ENCODE data around the gene RAVER1. TPM values are rescaled to one million over a fixed set of nuclear protein-coding genes. Genes with fewer than 3 reads are reported as not detected.

The RAVER1 gene
- total RNA-seq, 2 experiments from 2014 or later: 69.3 to 75.6 TPM

DNA sequence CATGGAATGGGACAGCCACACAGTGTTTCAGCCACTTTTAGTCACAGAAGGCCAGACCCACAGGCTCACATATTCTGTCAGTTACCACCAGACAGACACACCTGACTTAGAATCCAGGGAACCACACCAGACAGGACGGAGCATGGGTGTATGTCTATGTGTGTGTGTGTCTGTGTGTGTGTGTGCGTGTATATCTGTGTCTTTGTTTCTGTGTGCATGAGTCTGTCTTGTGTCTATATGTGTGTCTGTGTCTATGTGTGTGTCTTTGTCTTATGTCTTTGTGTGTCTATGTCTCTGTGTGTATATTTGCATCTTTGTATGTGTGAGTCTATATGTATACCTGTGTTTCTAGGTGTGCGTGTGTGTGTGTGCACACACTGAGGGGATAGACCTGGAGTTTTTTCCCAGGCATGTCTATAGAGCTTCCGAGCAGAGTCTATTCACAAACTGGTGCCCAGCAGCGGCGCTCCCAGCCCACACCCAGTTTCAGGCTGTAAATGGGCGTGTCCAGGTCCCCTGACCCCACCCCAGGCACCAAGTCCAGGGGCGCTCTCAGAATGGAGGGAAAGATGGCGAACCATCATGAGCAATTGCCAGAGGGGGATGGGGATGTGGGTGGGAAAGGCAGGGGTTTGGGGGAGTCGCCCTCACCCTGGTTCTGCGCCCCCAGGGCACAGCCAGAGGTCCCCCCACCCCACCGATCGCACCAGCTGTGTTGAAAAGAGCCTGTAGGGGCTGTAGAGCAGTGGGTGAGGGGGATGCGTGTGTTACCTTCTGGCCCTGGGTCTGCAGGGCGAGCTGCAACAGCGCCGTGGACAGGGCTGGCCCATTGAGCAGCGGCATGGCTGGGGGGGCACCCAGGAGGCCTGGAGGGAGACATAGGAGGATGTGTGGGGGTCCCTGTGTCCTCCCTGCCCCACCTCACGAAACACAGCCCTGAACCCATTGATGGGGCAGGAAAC lies 11.2 kb downstream of the RAVER1 start:
- Mint-ChIP-seq H3K4me1 (no peaks in the 10 kb centered on the region), H3K4me3 (no peak overlapping the region), H3K9me3 (no peaks in the 10 kb centered on the region), H3K27me3 (no peaks in the 10 kb centered on the region), H3K36me3 (ENCODE audit: low read depth) (peaks cover 22% of the 10 kb centered on the region), H3K27ac (no peak overlapping the region)
- POLR2A ChIA-PET: no interaction called here
- no peak for DNase-seq
- CTCF ChIA-PET: interaction anchor here (2.3 kb wide), 1 partner anchor 11 kb away, joined by 7 read pairs; no protein-coding TSS in a partner anchor

- no peak for DNase-seq
- Mint-ChIP-seq H3K27me3 (no peaks in the 10 kb centered on the region), H3K36me3 (ENCODE audit: low read depth) (peaks cover 22% of the 10 kb centered on the region), H3K4me3 (no peak overlapping the region), H3K27ac (no peak overlapping the region), H3K9me3 (no peaks in the 10 kb centered on the region), H3K4me1 (peaks cover 2% of the 10 kb centered on the region)
- CTCF ChIA-PET: interaction anchor here (0.6 to 2.3 kb wide), 3 partner anchors 10 to 1857 kb away, joined by 3 to 7 read pairs (median 4); no protein-coding TSS in a partner anchor
- POLR2A ChIA-PET: no interaction called here
Observed at GRCh38 chr19:10321417-10321797, 11.9 kb downstream of the RAVER1 start.

- H3K27ac Mint-ChIP-seq: no peak overlapping the region
- no peaks in the 10 kb centered on the region for H3K27me3 Mint-ChIP-seq
- ChIA-PET POLR2A (interaction anchor here (0.6 kb wide), 1 partner anchor 35 kb away, joined by 3 read pairs; no protein-coding TSS in a partner anchor), CTCF (interaction anchor here (0.6 to 2.3 kb wide), 5 partner anchors 10 to 1858 kb away, joined by 3 to 7 read pairs (median 4); partner anchors contain the start of gene ICAM1)
- H3K4me3 Mint-ChIP-seq: no peak overlapping the region
- no peaks in the 10 kb centered on the region for H3K9me3 Mint-ChIP-seq
- peaks cover 27% of the 10 kb centered on the region for H3K36me3 Mint-ChIP-seq (ENCODE audit: low read depth)
- H3K4me1 Mint-ChIP-seq: peaks cover 8% of the 10 kb centered on the region
- no peak for DNase-seq
Observed at GRCh38 chr19:10320602-10321416, 12.5 kb downstream of the RAVER1 start.

DNA sequence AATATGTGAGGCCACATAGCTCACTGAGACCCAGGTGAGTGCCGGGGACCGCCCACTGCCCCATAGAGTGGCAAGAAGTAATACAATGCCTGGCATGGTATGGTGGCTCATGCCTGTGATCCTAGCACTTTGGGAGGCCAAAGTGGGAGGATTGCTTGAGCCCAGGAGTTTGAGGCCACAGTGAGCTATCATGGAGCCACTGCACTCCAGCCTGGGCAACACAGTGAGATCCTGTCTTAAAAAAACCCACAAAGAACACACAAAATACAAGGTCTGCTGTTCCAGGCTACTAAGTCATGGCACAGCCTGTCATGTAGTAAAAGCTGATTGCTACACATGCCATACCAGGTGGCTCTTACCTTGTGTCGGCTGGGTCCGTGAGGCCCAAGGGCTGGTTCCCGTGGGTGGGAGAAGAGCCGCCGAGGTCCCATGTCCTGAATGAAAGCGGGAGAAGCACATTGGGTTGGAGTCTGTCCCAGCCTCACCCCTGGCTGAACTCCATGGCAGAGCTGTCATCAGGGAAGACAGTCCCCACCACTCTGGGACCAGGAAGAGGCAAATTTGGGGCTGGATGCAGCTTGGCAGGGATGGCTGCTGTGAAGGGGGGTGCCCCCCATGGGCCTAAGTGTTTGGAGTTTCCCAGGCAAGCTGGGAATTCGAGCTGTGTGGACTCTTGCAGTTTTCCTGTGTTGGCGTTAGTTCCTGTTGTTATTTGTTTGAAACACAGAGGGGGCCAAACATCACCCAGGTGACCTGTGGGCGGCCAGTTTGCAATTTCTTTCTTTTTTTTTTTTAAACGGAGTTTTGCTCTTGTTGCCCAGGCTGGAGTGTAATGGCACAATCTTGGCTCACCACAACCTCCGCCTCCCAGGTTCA lies 14.3 kb downstream of the RAVER1 start:
- Mint-ChIP-seq H3K27ac (no peak overlapping the region), H3K4me1 (peaks cover 19% of the 10 kb centered on the region), H3K36me3 (ENCODE audit: low read depth) (peaks cover 21% of the 10 kb centered on the region), H3K4me3 (no peak overlapping the region), H3K27me3 (no peaks in the 10 kb centered on the region), H3K9me3 (no peaks in the 10 kb centered on the region)
- CTCF ChIA-PET: interaction anchor here (0.9 to 1.9 kb wide), 4 partner anchors 15 to 109 kb away, joined by 3 to 4 read pairs (median 4); partner anchors contain the start of gene RAVER1
- no peak for DNase-seq
- POLR2A ChIA-PET: no interaction called here

DNA sequence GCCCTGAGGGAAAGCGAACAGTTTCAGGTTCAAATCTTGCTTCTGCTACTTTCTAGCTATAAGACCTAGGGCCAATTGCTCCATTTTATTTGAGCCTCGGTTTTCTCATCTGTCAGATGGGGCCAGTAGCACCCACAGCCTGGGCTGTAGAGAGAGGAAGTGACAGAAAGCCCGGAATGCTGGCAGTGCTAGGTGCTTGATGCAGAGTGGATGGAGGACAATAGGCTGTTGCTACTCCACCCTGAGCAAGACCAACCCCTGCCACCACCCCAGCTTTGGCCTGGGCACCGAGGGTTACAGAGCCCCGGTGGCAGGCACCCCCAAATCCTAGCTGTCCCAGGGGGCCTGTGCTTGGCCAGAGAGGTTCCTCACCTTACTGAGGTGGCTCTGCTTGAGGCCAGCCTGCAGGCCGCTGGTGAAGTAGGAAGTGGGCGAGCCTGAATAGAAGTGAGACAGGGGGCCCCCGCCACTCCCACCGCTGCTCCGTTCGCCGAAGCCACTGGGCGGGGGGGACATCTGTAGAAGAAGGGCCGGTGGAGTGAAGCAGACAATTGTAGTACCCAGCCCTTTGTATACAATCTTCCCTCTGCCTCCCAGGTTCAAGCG lies 15.4 kb downstream of the RAVER1 start:
- ChIA-PET CTCF (interaction anchor here (0.7 to 1.9 kb wide), 4 partner anchors 12 to 73 kb away, joined by 3 to 4 read pairs (median 4); partner anchors contain the start of gene RAVER1), POLR2A (interaction anchor here (0.7 kb wide), 1 partner anchor 9 kb away, joined by 7 read pairs; no protein-coding TSS in a partner anchor)
- Mint-ChIP-seq H3K4me3 (no peak overlapping the region), H3K36me3 (ENCODE audit: low read depth) (peaks cover 21% of the 10 kb centered on the region), H3K27me3 (no peaks in the 10 kb centered on the region), H3K9me3 (no peaks in the 10 kb centered on the region), H3K27ac (no peak overlapping the region), H3K4me1 (peaks cover 19% of the 10 kb centered on the region)
- DNase-seq: no peak

DNA sequence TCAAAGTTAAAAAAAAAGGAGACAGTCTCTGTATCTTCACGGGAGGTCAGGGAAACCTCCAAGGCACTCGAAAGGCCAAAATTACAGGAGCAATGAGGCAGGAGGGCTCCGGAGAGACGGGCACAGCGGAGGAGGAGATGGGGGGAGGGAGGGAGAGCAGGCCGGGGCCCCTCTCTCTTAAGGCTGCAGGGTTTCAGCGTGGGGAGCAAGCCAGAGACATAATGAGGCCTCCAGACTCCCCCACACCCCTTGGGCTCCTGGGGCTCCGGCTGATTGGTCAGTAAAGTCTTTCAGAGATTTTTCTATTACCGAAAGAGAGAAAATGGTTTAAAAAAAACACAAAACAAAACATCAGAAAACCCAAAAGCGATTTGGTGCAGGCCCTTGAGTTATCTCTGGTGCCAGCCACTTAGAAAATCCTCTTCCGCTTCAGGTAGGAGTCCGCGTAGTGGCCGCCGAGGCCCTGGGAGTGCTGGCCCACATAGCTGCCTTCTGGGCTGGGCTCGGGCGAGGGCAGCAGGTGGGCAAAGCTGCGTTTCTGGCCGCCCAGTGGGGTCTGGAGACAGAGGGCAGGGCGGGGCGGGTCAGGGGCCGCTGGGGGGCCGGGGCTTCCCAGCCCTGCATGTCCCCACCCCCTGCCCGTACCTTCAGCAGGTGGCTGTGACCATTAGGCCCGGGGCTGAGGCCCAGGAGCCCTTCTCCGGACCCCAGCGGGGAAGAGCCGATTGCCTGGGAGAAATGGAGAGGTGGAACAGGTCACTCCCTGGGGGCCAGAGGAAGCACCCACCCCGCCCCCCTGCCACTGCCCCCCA lies 16.1 kb downstream of the RAVER1 start:
- ChIA-PET CTCF (interaction anchor here (0.7 to 1.9 kb wide), 4 partner anchors 7 to 99 kb away, joined by 3 to 4 read pairs (median 3); no protein-coding TSS in a partner anchor), POLR2A (interaction anchor here (0.7 kb wide), 1 partner anchor 9 kb away, joined by 7 read pairs; no protein-coding TSS in a partner anchor)
- no peak overlapping the region for H3K27ac Mint-ChIP-seq
- peaks cover 21% of the 10 kb centered on the region for H3K36me3 Mint-ChIP-seq (ENCODE audit: low read depth)
- DNase-seq: no peak
- no peaks in the 10 kb centered on the region for H3K9me3 Mint-ChIP-seq
- H3K4me3 Mint-ChIP-seq: no peak overlapping the region
- no peaks in the 10 kb centered on the region for H3K27me3 Mint-ChIP-seq
- H3K4me1 Mint-ChIP-seq: peaks cover 19% of the 10 kb centered on the region

- ChIA-PET CTCF (interaction anchor here (0.6 to 1.2 kb wide), 4 partner anchors 8 to 1184 kb away, joined by 3 to 4 read pairs (median 3); no protein-coding TSS in a partner anchor), POLR2A (no interaction called here)
- peaks cover 15% of the 10 kb centered on the region for H3K36me3 Mint-ChIP-seq (ENCODE audit: low read depth)
Observed at GRCh38 chr19:10316229-10317044, 16.9 kb downstream of the RAVER1 start.

GRCh38 chr19:10315335-10316214 lies 17.8 kb downstream of the RAVER1 start, which contains the start of gene FDX2:
FDX2 (minus strand) TSS chr19:10316015; CDS start chr19:10315996, 19 bp downstream.
- Mint-ChIP-seq H3K27me3 (no peaks in the 10 kb centered on the region), H3K36me3 (ENCODE audit: low read depth) (peaks cover 15% of the 10 kb centered on the region), H3K27ac (peak within 1 kb of the TSS; percentile 73), H3K4me3 (peak within 1 kb of the TSS; percentile 80), H3K4me1 (peaks cover 19% of the 10 kb centered on the region), H3K9me3 (no peaks in the 10 kb centered on the region)
- ChIA-PET POLR2A (interaction anchor here (0.6 kb wide), 1 partner anchor 16 kb away, joined by 3 read pairs; no protein-coding TSS in a partner anchor), CTCF (interaction anchor here (0.7 to 1.2 kb wide), 3 partner anchors 9 to 46 kb away, joined by 3 read pairs; no protein-coding TSS in a partner anchor)
- DNase-seq: peak; percentile 92

More at GRCh38 chr19:10316229-10317044, 16.9 kb downstream of the RAVER1 start:
- H3K9me3 Mint-ChIP-seq: no peaks in the 10 kb centered on the region
- H3K27ac Mint-ChIP-seq: no peak overlapping the region
- peaks cover 19% of the 10 kb centered on the region for H3K4me1 Mint-ChIP-seq
- DNase-seq: no peak
- no peaks in the 10 kb centered on the region for H3K27me3 Mint-ChIP-seq
- peak overlapping the region; percentile 80 for H3K4me3 Mint-ChIP-seq

DNA sequence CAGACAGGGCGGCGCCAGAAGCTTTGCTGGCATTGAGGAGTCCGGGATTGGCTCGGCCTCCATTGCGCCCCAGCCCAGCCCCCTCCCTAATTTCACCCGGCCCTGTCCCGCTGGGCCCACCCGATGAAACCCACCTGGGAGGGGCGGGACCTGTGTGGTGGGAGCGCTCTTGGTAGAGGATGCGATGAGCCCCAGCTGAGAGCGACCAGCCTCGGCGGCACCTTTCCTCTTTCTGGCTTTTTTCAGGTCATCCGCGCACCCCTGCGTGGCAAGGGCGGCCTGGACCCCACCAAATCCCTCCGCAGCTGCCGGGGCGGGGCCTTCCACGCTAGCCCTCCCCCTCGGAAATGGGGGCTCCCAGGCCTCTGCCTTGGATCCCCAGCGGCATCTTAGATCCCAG lies 23.9 kb downstream of the RAVER1 start, which contains the start of gene ZGLP1:
TSS of gene ZGLP1 (minus strand) at position 393 of the 400 bp plus-strand sequence.
- H3K27me3 Mint-ChIP-seq: no peaks in the 10 kb centered on the region
- peaks cover 3% of the 10 kb centered on the region for H3K4me1 Mint-ChIP-seq
- ChIA-PET CTCF (interaction anchor here (1.2 to 1.6 kb wide), 2 partner anchors 13 to 555 kb away, joined by 3 to 4 read pairs; no protein-coding TSS in a partner anchor), POLR2A (no interaction called here)
- H3K4me3 Mint-ChIP-seq: no peak within 1 kb of the TSS
- no peaks in the 10 kb centered on the region for H3K9me3 Mint-ChIP-seq
- peak within 1 kb of the TSS; percentile 5 for H3K27ac Mint-ChIP-seq
- no peak for DNase-seq
- no peaks in the 10 kb centered on the region for H3K36me3 Mint-ChIP-seq (ENCODE audit: low read depth)
